ENCODE results near the gene GAMT. TPM values are rescaled to one million over a fixed set of nuclear protein-coding genes. Genes with fewer than 3 reads are reported as not detected.

Gene GAMT
- total and polyA plus RNA-seq, 2 of the 13 experiments (the other 11 are each of a cell fraction or from before 2014, with no cell fraction given), result 115 to 124 TPM

DNA sequence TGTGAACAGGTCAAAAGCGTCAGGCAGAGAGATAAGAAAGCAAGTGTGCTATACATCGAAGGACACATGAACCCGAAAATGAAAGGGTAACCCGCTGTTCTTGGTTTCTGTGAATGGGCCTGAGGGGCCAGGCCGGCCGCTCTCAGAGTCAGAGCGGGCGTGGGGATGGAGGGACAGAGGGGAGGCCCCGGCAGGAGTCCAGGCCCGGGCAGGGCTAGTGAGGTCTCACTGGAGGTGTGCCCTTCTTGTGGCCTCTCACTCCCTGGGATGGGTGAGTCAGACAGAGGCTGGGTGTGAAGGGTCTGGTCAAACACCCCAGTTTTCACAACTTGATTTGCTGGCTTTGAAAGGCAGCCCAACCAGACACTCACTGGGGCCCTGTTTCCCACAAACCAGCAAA is 35.0 kb downstream of the GAMT start:
- Histone ChIP-seq H3K27me3 (ENCODE audit: control insufficient read depth in 1 of 2, insufficient read depth in 2 of 2, low read length in 2 of 2) (no peaks in the 10 kb centered on the region), H2AFZ (ENCODE audit: low read length) (no peak overlapping the region), H3K27ac (ENCODE audit: extremely low read length, insufficient read depth, low read length) (no peak overlapping the region), H4K20me1 (ENCODE audit: insufficient read depth, low read length) (no peaks in the 10 kb centered on the region), H3K79me2 (ENCODE audit: insufficient read depth, low read length) (no peaks in the 10 kb centered on the region), H3K4me2 (ENCODE audit: low read depth, low read length) (no peak overlapping the region), H3K9ac (ENCODE audit: insufficient read depth, low read depth, low read length) (no peak overlapping the region), H3K4me3 (replicated peaks in 1 of 3; ENCODE audit: insufficient read depth in 1 of 3, low read depth in 2 of 3, low read length in 3 of 3) (no peak overlapping the region), H3K36me3 (replicated peaks in 1 of 2; ENCODE audit: control insufficient read depth in 1 of 2, insufficient read depth in 2 of 2, low read length in 2 of 2) (peaks cover 16 to 37% of the 10 kb centered on the region in 2 experiments), H3K9me3 (ENCODE audit: low read length) (no peaks in the 10 kb centered on the region), H3K4me1 (ENCODE audit: insufficient read depth, low read length) (no peaks in the 10 kb centered on the region; the same call in 1 of the 2 replicates)
- in situ Hi-C loops (cut with HindIII; ENCODE audit: extremely low pct_ligation_motif_present, low pct_unique_long_range_greater_than_20kb) (no loop called here), intact Hi-C loops (cut with micrococcal nuclease; ENCODE audit: unreplicated experiment) (no loop called here)
- ChIA-PET POLR2A (no interaction called here), CTCF (ENCODE audit: low intra/inter-chr PET ratio, low total read pairs) (no interaction called here)
- TF ChIP-seq, protein P1, sequence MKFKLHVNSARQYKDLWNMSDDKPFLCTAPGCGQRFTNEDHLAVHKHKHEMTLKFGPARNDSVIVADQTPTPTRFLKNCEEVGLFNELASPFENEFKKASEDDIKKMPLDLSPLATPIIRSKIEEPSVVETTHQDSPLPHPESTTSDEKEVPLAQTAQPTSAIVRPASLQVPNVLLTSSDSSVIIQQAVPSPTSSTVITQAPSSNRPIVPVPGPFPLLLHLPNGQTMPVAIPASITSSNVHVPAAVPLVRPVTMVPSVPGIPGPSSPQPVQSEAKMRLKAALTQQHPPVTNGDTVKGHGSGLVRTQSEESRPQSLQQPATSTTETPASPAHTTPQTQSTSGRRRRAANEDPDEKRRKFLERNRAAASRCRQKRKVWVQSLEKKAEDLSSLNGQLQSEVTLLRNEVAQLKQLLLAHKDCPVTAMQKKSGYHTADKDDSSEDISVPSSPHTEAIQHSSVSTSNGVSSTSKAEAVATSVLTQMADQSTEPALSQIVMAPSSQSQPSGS (CRISPR knock-in tag; IDR thresholded peaks at IDR 0.05), result no peak
- TF ChIP-seq CCDC6 (CRISPR knock-in tag; IDR thresholded peaks at IDR 0.05) (no peak), JUND (CRISPR knock-in tag; IDR thresholded peaks at IDR 0.05) (no peak), U2AF2 (IDR thresholded peaks at IDR 0.05; ENCODE audit: low read depth, low read length) (no peak), PHF21A (CRISPR knock-in tag; IDR thresholded peaks at IDR 0.05) (no peak), RBAK (CRISPR knock-in tag; IDR thresholded peaks at IDR 0.05) (no peak), GFI1 (CRISPR knock-in tag; IDR thresholded peaks at IDR 0.05; ENCODE audit: borderline replicate concordance) (no peak), ZNF577 (CRISPR knock-in tag; IDR thresholded peaks at IDR 0.05; ENCODE audit: borderline replicate concordance, low read depth) (no peak), CENPT (CRISPR knock-in tag; IDR thresholded peaks at IDR 0.05; ENCODE audit: low read depth) (no peak), NFYC (CRISPR knock-in tag; IDR thresholded peaks at IDR 0.05) (no peak), XRCC5 (optimal IDR thresholded peaks at IDR 0.05; ENCODE audit: low read length) (no peak), ZNF660 (CRISPR knock-in tag; IDR thresholded peaks at IDR 0.05; ENCODE audit: borderline replicate concordance, low read depth) (no peak), HOXA7 (CRISPR knock-in tag; IDR thresholded peaks at IDR 0.05) (no peak), XBP1 (CRISPR knock-in tag; IDR thresholded peaks at IDR 0.05) (no peak)
- TF ChIP-seq, protein P2, sequence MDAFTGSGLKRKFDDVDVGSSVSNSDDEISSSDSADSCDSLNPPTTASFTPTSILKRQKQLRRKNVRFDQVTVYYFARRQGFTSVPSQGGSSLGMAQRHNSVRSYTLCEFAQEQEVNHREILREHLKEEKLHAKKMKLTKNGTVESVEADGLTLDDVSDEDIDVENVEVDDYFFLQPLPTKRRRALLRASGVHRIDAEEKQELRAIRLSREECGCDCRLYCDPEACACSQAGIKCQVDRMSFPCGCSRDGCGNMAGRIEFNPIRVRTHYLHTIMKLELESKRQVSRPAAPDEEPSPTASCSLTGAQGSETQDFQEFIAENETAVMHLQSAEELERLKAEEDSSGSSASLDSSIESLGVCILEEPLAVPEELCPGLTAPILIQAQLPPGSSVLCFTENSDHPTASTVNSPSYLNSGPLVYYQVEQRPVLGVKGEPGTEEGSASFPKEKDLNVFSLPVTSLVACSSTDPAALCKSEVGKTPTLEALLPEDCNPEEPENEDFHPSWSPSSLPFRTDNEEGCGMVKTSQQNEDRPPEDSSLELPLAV (CRISPR knock-in tag; conservative IDR thresholded peaks at IDR 0.05; ENCODE audit: low read depth), result no peak
- BruUV-seq (replicated peaks), result no TSS peak
- no peak for DNase-seq (ENCODE audit: low spot score)
- 98% methylated on average over 10 of the region's 10 CpGs for WGBS (ENCODE audit: low lambda C conversion rate)
- no peak for ATAC-seq
- FAIRE-seq, result no peak

All from HepG2 (cell line).